Mesendoderm (in vitro differentiated cells): Measurements from ENCODE around the gene ZNF580.

Experiments
- DNase-seq: peaks from one replicate; pipeline ENCODE4 v3.0.0; 2013
- H2AK5ac ChIP-seq: 2 replicates; pipeline ENCODE4 v1.6.1; 2013; ENCODE audit warnings: low read length, inconsistent platforms
- H2BK120ac ChIP-seq: 2 replicates; pipeline ENCODE4 v1.6.1; 2013; ENCODE audit warnings: low read depth, mild to moderate bottlenecking, low read length, moderate library complexity, mixed read lengths
- H2BK15ac ChIP-seq: replicated peaks from 2 replicates; pipeline ENCODE4 v1.6.1; 2013; ENCODE audit warnings: low read depth, mild to moderate bottlenecking, moderate library complexity
- H2BK5ac ChIP-seq: 2 replicates; pipeline ENCODE4 v1.6.1; 2013; ENCODE audit warnings: low read length, inconsistent platforms
- H3K18ac ChIP-seq: 2 replicates; pipeline ENCODE4 v1.6.1; 2013; ENCODE audit warnings: mild to moderate bottlenecking, low read length, mixed read lengths
- H3K23ac ChIP-seq: one replicate; pipeline ENCODE4 v1.6.1; 2013; ENCODE audit warnings: low read length
- H3K27ac ChIP-seq: 2 replicates; pipeline ENCODE4 v1.5.1; 2013; ENCODE audit warnings: low read depth, mild to moderate bottlenecking, inconsistent platforms, low read length, moderate library complexity
- H3K27me3 ChIP-seq: 2 replicates; pipeline ENCODE4 v1.6.1; 2013; ENCODE audit warnings: low read length, control low read depth, mild to moderate bottlenecking, inconsistent platforms; ENCODE audit not compliant: insufficient read depth, poor library complexity
- H3K36me3 ChIP-seq: 2 replicates; pipeline ENCODE4 v1.6.1; 2013; ENCODE audit warnings: low read length, inconsistent platforms; ENCODE audit not compliant: control insufficient read depth, insufficient read depth
- H3K4ac ChIP-seq: one replicate; pipeline ENCODE4 v1.6.1; 2013; ENCODE audit warnings: low read depth, mild to moderate bottlenecking, low read length, moderate library complexity
- H3K4me1 ChIP-seq: 2 replicates; pipeline ENCODE4 v1.6.1; 2013; ENCODE audit warnings: low read depth, low read length, inconsistent platforms; ENCODE audit not compliant: control insufficient read depth
- H3K4me2 ChIP-seq: 2 replicates; pipeline ENCODE4 v1.6.1; 2013; ENCODE audit warnings: low read length
- H3K4me3 ChIP-seq: 2 replicates; pipeline ENCODE4 v1.5.1; 2013; ENCODE audit warnings: mild to moderate bottlenecking, low read length
- H3K56ac ChIP-seq: one replicate; pipeline ENCODE4 v1.6.1; 2013; ENCODE audit warnings: low read length
- H3K79me1 ChIP-seq: 2 replicates; pipeline ENCODE4 v1.6.1; 2013; ENCODE audit warnings: low read length, inconsistent platforms
- H3K79me2 ChIP-seq: 2 replicates; pipeline ENCODE4 v1.6.1; 2013; ENCODE audit warnings: mild to moderate bottlenecking, low read length; ENCODE audit not compliant: control insufficient read depth, insufficient read depth
- H3K9ac ChIP-seq: 2 replicates; pipeline ENCODE4 v1.6.1; 2013; ENCODE audit warnings: low read length, inconsistent platforms
- H4K5ac ChIP-seq: one replicate; pipeline ENCODE4 v1.6.1; 2013; ENCODE audit warnings: low read length
- H4K8ac ChIP-seq: one replicate; pipeline ENCODE4 v1.6.1; 2013; ENCODE audit warnings: low read depth, mild to moderate bottlenecking, control low read depth, low read length, moderate library complexity
- WGBS: extraction: QIAGEN DNeasy Blood & Tissue Kit; methylation state at CpG from one replicate; pipeline ENCODE4 v1.1.7; 2013; ENCODE audit warnings: low lambda C conversion rate, missing lambda C conversion rate; ENCODE audit not compliant: insufficient coverage; ENCODE audit errors: extremely low coverage; 5-methylcytosine and 5-hydroxymethylcytosine counted together

Gene ZNF580

DNA sequence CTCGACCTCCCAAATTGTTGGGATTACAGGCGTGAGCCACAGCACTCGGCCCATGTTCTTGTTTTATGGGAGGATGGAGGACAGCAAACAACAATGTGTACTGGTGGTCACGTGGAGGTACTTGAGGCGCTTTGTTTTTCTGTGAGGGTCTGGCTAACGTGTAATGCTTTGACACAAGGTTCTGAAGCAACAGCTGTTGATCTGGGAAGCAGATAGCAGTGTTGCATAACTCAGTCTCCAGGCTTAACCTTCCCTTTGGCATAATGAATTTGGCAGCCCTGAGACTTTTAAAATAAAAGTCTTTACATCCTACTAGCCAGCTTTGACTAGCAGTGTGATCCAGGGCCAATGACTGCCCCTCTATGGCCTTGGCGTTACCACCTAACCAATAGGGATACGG, 6.9 kb upstream of the ZNF580 start:
- Histone ChIP-seq H3K79me1 (peaks cover 18% of the 10 kb centered on the region), H2AK5ac (no peak overlapping the region), H3K4me3 (no peak overlapping the region), H2BK15ac (no peak overlapping the region), H4K8ac (no peak overlapping the region), H3K27ac (no peak overlapping the region), H4K5ac (peak overlapping the region; percentile 81), H3K27me3 (no peaks in the 10 kb centered on the region), H3K23ac (no peak overlapping the region), H3K4me2 (no peak overlapping the region), H2BK5ac (no peak overlapping the region), H3K56ac (no peak overlapping the region), H2BK120ac (no peak overlapping the region), H3K9ac (no peak overlapping the region), H3K4me1 (peaks cover 6% of the 10 kb centered on the region), H3K36me3 (no peaks in the 10 kb centered on the region), H3K79me2 (peaks cover 16% of the 10 kb centered on the region), H3K4ac (no peak overlapping the region), H3K18ac (no peak overlapping the region)
- WGBS = no CpG with 5 or more reads among the region's 8 CpGs
- no peak for DNase-seq

DNA sequence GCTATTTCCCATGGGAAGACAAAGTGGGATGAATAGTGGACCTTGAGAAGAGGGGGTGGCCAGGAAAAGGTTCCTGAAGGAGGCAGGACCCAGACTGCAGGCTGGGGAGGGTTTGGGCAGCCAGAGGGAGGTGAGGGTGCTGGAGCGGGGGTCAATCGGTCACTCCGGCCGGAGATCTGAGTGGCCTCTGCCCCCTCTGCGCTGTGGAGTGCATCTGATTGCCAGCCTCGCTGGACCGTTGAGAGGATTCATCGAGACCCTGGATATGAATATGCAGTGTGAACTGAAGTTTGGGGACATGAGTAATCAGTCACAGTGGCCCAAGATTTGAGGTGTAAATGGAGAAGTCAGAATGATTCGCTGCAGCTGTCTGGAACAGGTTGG, 5.5 kb upstream of the ZNF580 start:
- no CpG with 5 or more reads among the region's 9 CpGs for WGBS

DNA sequence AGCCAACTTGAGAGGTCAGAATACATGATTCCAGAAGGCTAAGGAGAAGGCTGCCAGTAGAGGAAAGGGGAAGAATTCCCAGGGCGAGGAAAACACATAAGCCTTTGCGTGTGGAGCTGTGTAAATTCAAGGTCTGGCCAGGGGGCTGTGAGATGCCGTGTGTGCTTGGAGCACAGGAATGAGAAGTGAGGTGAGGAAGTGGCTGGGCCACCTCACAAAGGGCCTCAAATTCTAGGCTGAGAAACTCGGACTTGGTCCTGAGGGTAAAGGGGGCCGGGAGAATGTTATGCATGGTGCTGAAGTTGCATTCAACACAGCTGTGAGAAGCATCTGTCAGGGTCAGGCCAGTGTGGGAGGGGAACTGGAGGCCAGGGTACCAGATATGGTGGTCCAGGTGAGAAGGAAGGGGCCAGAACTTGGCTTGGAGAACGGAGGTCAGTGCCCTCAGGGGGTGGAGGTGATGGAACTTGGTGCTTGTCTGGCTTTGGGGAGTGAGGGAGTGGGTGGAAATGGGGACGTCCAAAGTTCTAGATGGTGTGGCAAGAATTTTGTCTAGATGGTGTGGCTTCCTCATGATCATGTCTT, 4.9 kb upstream of the ZNF580 start:
- no peak overlapping the region for H3K27ac ChIP-seq
- no peak overlapping the region for H2BK15ac ChIP-seq
- H3K79me1 ChIP-seq = peaks cover 18% of the 10 kb centered on the region

More for the DNA sequence above, 5.5 kb upstream of the ZNF580 start:
- H3K36me3 ChIP-seq = no peaks in the 10 kb centered on the region
- no peak overlapping the region for H3K23ac ChIP-seq
- no peak overlapping the region for H3K27ac ChIP-seq
- H3K27me3 ChIP-seq = no peaks in the 10 kb centered on the region
- H3K18ac ChIP-seq = no peak overlapping the region
- no peak overlapping the region for H2BK120ac ChIP-seq
- peak overlapping the region; percentile 97 for H3K4me2 ChIP-seq
- H3K79me2 ChIP-seq = peaks cover 16% of the 10 kb centered on the region
- no peak overlapping the region for H2BK15ac ChIP-seq
- H3K79me1 ChIP-seq = peaks cover 18% of the 10 kb centered on the region
- H3K9ac ChIP-seq = peak overlapping the region; percentile 97
- no peak overlapping the region for H2BK5ac ChIP-seq
- H3K4me3 ChIP-seq = peak overlapping the region; percentile 90
- H3K56ac ChIP-seq = peak overlapping the region; percentile 94
- H3K4me1 ChIP-seq = peaks cover 8% of the 10 kb centered on the region
- no peak overlapping the region for H4K5ac ChIP-seq
- DNase-seq = no peak
- H4K8ac ChIP-seq = no peak overlapping the region
- H3K4ac ChIP-seq = peak overlapping the region; percentile 75
- H2AK5ac ChIP-seq = peak overlapping the region; percentile 4

GRCh38 chr19:55636723-55637122, 4.1 kb upstream of the ZNF580 start:
- Histone ChIP-seq H2AK5ac (no peak overlapping the region), H3K4me2 (no peak overlapping the region), H3K79me1 (peaks cover 18% of the 10 kb centered on the region), H3K79me2 (peaks cover 16% of the 10 kb centered on the region), H3K36me3 (no peaks in the 10 kb centered on the region), H3K9ac (no peak overlapping the region), H3K4me3 (no peak overlapping the region), H3K4me1 (peaks cover 8% of the 10 kb centered on the region), H3K27me3 (no peaks in the 10 kb centered on the region), H3K23ac (no peak overlapping the region), H4K5ac (no peak overlapping the region), H4K8ac (no peak overlapping the region), H2BK120ac (no peak overlapping the region), H3K18ac (no peak overlapping the region), H2BK15ac (no peak overlapping the region), H3K56ac (peak overlapping the region; percentile 30), H3K27ac (no peak overlapping the region), H2BK5ac (no peak overlapping the region), H3K4ac (no peak overlapping the region)
- no peak for DNase-seq
- no CpG with 5 or more reads among the region's 4 CpGs for WGBS

More for the DNA sequence above, 4.9 kb upstream of the ZNF580 start:
- H3K9ac ChIP-seq = peak overlapping the region; percentile 97
- no peak overlapping the region for H3K18ac ChIP-seq
- H2AK5ac ChIP-seq = no peak overlapping the region
- H3K4me2 ChIP-seq = peak overlapping the region; percentile 97
- DNase-seq = no peak
- H3K4me1 ChIP-seq = peaks cover 8% of the 10 kb centered on the region
- H2BK120ac ChIP-seq = no peak overlapping the region
- no peak overlapping the region for H3K4me3 ChIP-seq
- no peak overlapping the region for H2BK5ac ChIP-seq
- no peak overlapping the region for H4K5ac ChIP-seq
- H3K27me3 ChIP-seq = no peaks in the 10 kb centered on the region
- H3K23ac ChIP-seq = no peak overlapping the region
- peak overlapping the region; percentile 1 for H3K56ac ChIP-seq
- H3K4ac ChIP-seq = no peak overlapping the region
- no peak overlapping the region for H4K8ac ChIP-seq
- H3K36me3 ChIP-seq = no peaks in the 10 kb centered on the region
- H3K79me2 ChIP-seq = peaks cover 16% of the 10 kb centered on the region
- no CpG with 5 or more reads among the region's 7 CpGs for WGBS

DNA sequence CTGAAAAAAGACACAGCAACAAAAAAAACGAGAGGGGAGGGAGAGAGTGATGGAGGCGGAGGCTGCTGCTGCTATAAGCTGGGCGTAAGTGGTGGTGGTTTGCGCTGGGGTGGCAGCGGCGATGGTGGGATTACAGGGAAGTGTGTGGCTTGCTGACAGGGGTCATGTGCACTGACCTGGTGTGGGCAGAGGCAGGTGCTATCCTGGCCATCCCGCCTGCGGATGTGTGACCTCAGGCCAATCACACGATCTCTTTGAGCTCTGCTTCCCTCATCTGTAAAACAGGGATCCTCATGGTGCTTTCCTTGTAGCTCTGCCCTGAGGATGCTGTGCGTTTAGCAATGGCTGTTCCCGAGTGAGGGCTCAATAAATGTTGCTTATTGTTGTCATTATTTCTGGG, 3.3 kb upstream of the ZNF580 start:
- Histone ChIP-seq H2BK15ac (no peak overlapping the region), H4K5ac (no peak overlapping the region), H3K4me3 (no peak overlapping the region), H3K4me1 (peaks cover 8% of the 10 kb centered on the region), H3K27ac (no peak overlapping the region), H3K23ac (no peak overlapping the region), H4K8ac (no peak overlapping the region), H3K9ac (no peak overlapping the region), H3K79me1 (peaks cover 18% of the 10 kb centered on the region), H2AK5ac (no peak overlapping the region), H2BK5ac (no peak overlapping the region), H3K4ac (no peak overlapping the region), H3K36me3 (no peaks in the 10 kb centered on the region), H3K79me2 (peaks cover 16% of the 10 kb centered on the region), H2BK120ac (no peak overlapping the region), H3K4me2 (no peak overlapping the region), H3K27me3 (no peaks in the 10 kb centered on the region), H3K18ac (no peak overlapping the region), H3K56ac (no peak overlapping the region)
- no CpG with 5 or more reads among the region's 11 CpGs for WGBS
- DNase-seq = no peak

DNA sequence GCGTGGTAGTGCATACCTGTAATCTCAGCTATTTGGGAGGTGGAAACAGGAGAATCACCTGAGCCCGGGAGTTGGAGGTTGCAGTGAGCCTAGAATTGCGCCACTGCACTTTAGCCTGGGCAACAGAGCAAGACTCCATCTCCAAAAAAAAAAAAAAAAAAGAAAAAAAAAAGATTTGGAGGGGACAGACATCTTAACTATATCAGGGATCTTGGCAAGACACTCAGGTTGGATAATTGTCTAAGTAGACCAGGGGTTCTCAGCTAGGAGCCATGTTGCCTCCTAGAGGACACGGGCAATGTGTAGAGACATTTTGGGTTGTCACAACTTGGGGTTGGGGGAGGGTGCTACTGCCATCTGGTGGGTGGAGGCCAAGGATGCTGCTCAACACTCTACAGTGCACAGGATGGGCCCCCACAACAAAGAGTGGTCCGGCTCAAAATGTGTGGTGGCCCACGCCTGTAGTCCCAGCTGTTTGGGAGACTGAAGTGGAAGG, 1.9 kb upstream of the ZNF580 start:
- Histone ChIP-seq H2BK15ac (no peak overlapping the region), H3K79me1 (peaks cover 18% of the 10 kb centered on the region), H3K4ac (no peak overlapping the region), H3K18ac (no peak overlapping the region), H3K79me2 (peaks cover 18% of the 10 kb centered on the region), H3K27me3 (no peaks in the 10 kb centered on the region), H2BK120ac (no peak overlapping the region), H2AK5ac (no peak overlapping the region), H4K8ac (no peak overlapping the region), H3K4me2 (no peak overlapping the region), H4K5ac (no peak overlapping the region), H3K4me1 (peaks cover 8% of the 10 kb centered on the region), H3K9ac (no peak overlapping the region), H2BK5ac (no peak overlapping the region), H3K56ac (no peak overlapping the region), H3K4me3 (no peak overlapping the region), H3K23ac (no peak overlapping the region), H3K36me3 (no peaks in the 10 kb centered on the region), H3K27ac (no peak overlapping the region)
- DNase-seq = peak; percentile 82
- no CpG with 5 or more reads among the region's 6 CpGs for WGBS
